ENCODE measurements around the gene FZD8.

FZD8 gene

DNA sequence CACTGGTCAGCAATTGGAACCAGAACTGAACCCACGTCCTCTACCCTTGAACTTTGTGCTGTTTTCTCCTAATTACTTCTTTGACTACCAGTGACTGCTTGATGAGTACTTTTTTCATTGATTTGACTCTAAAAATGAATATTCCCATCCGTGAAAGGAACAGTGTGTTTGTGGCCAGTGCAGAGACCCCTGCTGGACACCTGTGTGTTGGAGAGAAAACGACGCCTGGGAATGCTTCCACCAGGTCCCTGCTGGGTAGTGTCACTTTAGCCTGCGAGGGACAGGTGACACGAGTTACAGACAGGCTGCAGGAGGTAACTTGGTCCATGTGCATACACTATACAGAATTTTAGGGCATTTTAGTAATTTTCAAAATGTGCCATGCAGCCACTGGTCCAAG lies 43.7 kb downstream of the FZD8 start:
- no peak for DNase-seq

DNA sequence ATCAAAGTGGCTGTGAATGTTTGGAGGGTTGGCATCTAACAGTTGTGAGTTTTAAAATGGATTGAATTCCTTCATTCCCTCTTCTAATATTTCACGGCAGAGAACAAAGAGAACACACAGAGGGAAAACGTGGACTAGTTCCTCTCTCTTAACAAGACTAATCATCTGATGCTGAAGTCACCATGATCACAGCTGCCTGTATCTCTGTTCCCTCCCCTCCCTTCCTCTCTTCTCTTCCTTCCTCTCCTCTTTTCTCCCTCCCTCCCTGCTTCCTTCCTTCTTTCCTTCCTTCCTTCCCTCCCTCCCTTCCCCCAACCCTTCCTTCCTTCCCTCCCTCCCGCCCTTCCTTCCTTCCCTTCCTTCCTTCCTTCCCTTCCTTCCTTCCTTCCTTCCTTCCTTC lies 47.0 kb downstream of the FZD8 start:
- no peak for DNase-seq

DNA sequence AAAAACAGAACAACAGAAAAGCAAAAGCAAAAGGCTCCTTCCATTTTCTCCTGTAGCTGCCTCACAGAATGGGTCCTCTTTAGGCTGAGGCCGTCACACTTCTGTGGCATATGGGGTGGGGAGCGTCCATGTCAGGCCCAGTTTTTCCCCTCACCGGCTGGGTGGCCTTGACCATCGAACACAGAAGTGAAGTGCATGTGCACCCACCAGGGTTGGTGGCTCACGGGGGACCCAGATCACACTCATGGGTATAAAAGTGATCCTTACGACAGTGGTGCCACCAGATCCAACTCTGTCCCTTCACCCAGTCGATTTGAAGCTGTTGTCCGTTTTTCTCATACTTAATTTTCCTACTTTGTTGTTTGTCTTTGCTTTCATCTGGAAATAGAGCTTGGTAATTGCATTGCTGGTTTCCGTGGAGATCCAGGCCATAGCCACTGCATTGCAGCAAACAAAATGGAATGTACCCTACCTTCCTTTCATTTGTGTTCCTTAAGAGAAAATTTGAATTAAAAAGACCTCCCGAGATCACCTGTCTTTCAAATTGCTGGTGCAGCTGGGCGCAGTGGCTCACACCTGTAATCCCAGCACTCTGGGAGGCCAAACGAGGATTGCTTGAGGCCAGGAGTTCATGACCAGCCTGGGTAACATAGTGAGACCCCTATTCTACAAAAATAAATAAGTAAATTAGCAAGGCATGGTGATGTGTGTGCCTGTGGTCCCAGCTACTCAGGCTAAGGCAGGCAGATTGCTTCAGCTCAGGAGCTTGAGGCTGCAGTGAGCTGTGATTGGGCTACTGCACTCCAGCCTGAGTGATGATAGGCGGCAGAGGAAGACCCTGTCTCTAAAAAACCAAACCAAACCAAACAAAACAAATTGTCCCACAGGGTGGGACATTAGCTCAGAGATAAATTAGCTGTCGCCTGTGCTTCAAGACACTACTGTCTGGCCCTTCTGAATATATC lies 47.7 kb downstream of the FZD8 start:
- no peak for DNase-seq

DNA sequence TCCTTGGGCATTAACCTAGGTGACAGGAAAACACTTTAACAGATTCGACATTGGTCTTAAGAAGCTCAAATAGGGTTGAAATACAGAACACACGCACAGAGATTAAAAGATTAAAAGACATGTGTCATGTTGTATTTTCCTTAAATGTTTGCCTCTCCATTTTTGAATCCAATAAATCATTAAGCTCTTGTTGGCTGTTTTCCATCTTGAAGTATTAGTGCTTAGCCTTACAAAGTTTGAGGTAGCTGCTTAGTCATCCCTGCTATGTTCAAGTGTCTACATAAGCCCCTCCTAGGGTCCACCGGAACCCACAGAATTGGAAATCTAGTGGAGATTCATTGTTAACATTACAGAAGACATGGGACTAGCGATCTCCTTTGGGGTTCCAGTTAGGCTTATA lies 49.7 kb downstream of the FZD8 start:
- DNase-seq = no peak

DNA sequence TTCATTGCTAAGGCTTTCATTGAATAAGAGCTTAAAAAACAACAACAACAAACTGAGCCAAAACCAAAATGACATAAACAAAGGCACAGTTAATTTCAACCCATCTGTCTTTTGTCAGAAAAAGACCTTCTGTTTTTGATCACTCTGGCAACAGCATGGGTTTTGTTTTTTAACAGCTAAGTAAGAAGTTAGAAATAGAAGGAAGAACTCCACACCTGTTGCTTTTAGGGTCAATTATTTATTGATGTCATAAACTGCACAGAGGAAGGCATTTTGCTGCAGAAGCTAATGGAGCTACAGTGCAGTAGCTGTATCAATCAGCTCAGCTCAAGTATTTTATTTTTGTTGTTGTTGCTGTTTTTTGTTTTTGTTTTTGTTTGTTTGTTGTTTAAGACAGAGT lies 53.3 kb downstream of the FZD8 start:
- DNase-seq = no peak
